ENCODE results near the gene STAM. TPM values are rescaled to one million over a fixed set of nuclear protein-coding genes. Genes with fewer than 3 reads are reported as not detected.

STAM gene
- polyA plus RNA-seq, 1 of the 3 experiments (the other 2 are of a cell fraction), result 19.1 TPM

GRCh38 chr10:17617031-17617911, 26.7 kb upstream of the STAM start, which contains the start of gene HACD1:
HACD1 (minus strand) TSS chr10:17617374; CDS start chr10:17617339, 35 bp downstream.
- WGBS (ENCODE audit: low lambda C conversion rate), result 0% methylated on average over 6 of the region's 92 CpGs
- Histone ChIP-seq H3K9me2 (no peaks in the 10 kb centered on the region), H3K27ac (ENCODE audit: low read depth in 2 of 2, low read length in 1 of 2) (peak within 1 kb of the TSS; percentile 60 to 72), H3K36me3 (replicated peaks in 1 of 2; ENCODE audit: control insufficient read depth in 1 of 2, insufficient read depth in 2 of 2, low read length in 1 of 2) (no peaks in the 10 kb centered on the region), H3F3A (replicated peaks; ENCODE audit: insufficient read depth) (peaks cover 4% of the 10 kb centered on the region), H3K27me3 (ENCODE audit: insufficient read depth) (no peaks in the 10 kb centered on the region), H3K79me2 (ENCODE audit: insufficient read depth) (peaks cover 35% of the 10 kb centered on the region), H3K9ac (peak within 1 kb of the TSS; percentile 73), H3K9me3 (no peaks in the 10 kb centered on the region), H2AFZ (ENCODE audit: low read depth) (peak within 1 kb of the TSS; percentile 95), H3K4me3 (ENCODE audit: low read depth in 2 of 2, low read length in 1 of 2) (peak within 1 kb of the TSS; percentile 66 to 84), H3K4me2 (peak within 1 kb of the TSS; percentile 83), H4K20me1 (ENCODE audit: insufficient read depth) (no peaks in the 10 kb centered on the region), H3K4me1 (ENCODE audit: control insufficient read depth in 1 of 2, insufficient read depth in 2 of 2, low read depth in 1 of 2, low read length in 1 of 2) (no peaks in the 10 kb centered on the region)
- ChIA-PET CTCF (interaction anchor here (0.6 to 1.9 kb wide), 7 partner anchors 9 to 621 kb away, joined by 3 to 10 read pairs (median 3); no protein-coding TSS in a partner anchor), POLR2A (interaction anchor here (3.0 kb wide), 1 partner anchor 27 kb away, joined by 32 read pairs; the partner anchor contains the start of gene STAM)
- peak; percentile 98 for DNase-seq
- TF ChIP-seq FOXJ3 (CRISPR knock-in tag; IDR thresholded peaks at IDR 0.05), result no peak
- TF ChIP-seq NRF1 (IDR thresholded peaks at IDR 0.05; ENCODE audit: low read depth, low read length), result 0 out of 2 replicates have a peak, but pooled peaks have one; percentile 15
- TF ChIP-seq GATA2 (CRISPR knock-in tag; IDR thresholded peaks at IDR 0.05), result no peak
- no peak for TF ChIP-seq TEAD4 (IDR thresholded peaks at IDR 0.05; ENCODE audit: borderline replicate concordance, insufficient read depth)
- no peak for TF ChIP-seq SIN3A (IDR thresholded peaks at IDR 0.05; ENCODE audit: borderline replicate concordance, low read depth, low read length)
- no peak for TF ChIP-seq RCOR1 (IDR thresholded peaks at IDR 0.05; ENCODE audit: low read length)
- TF ChIP-seq RAD21 (IDR thresholded peaks at IDR 0.05; ENCODE audit: low read length), result peak; percentile 25; the same call in 1 of the 2 replicates
- TF ChIP-seq POLR2AphosphoS5 (IDR thresholded peaks at IDR 0.05; ENCODE audit: low read depth, low read length), result 0 out of 2 replicates have a peak, but pooled peaks have one; percentile 20
- peak; percentile 30; the same call in 1 of the 2 replicates for TF ChIP-seq TAF1 (IDR thresholded peaks at IDR 0.05; ENCODE audit: borderline replicate concordance, low read depth, low read length)
- TF ChIP-seq PBX3 (IDR thresholded peaks at IDR 0.05), result no peak
- TF ChIP-seq RXRA (IDR thresholded peaks at IDR 0.05; ENCODE audit: borderline replicate concordance, low read depth), result no peak
- no peak for TF ChIP-seq RFX5 (IDR thresholded peaks at IDR 0.05; ENCODE audit: low read length)
- no peak for TF ChIP-seq USF2 (IDR thresholded peaks at IDR 0.05; ENCODE audit: borderline replicate concordance, low read depth, low read length)
- TF ChIP-seq YY1 (IDR thresholded peaks at IDR 0.05; ENCODE audit: low read depth), result no peak
- peak; percentile 35 for TF ChIP-seq CTCF (IDR thresholded peaks at IDR 0.05)
- peak; percentile 24 for TF ChIP-seq CHD2 (IDR thresholded peaks at IDR 0.05; ENCODE audit: low read length, partially characterized antibody)
- no peak for TF ChIP-seq FOSL2 (IDR thresholded peaks at IDR 0.05; ENCODE audit: borderline replicate concordance, low read depth)
- TF ChIP-seq IRF3 (IDR thresholded peaks at IDR 0.05; ENCODE audit: low read depth, low read length), result no peak
- TF ChIP-seq MXI1 (IDR thresholded peaks at IDR 0.05; ENCODE audit: low read depth, low read length), result peak; percentile 65; the same call in 1 of the 2 replicates
- TF ChIP-seq REST (IDR thresholded peaks at IDR 0.05; ENCODE audit: low read depth, low read length), result no peak
- TF ChIP-seq TCF12 (IDR thresholded peaks at IDR 0.05), result no peak
- TF ChIP-seq USF1 (IDR thresholded peaks at IDR 0.05; ENCODE audit: borderline replicate concordance, low read depth), result no peak

Data from SK-N-SH (cell line).